HCT116 (cell line): ENCODE measurements around the gene CIBAR2. TPM values are rescaled to one million over a fixed set of nuclear protein-coding genes. Genes with fewer than 3 reads are reported as not detected.

ENCODE experiments used
- ATAC-seq: fragments of 200-7000 bp; cut with Tn5 transposase; 2 replicates; pipeline ENCODE4 v1.9.1; 2020; ENCODE audit warnings: mild to moderate bottlenecking, moderate library complexity
- BruUV-seq: library from RNA; stranded (reverse); fragments of 400-500 nt; replicated peaks from 2 replicates; lab custom pipeline; 2021; lab: Mats Ljungman, UMichigan
- CTCF ChIA-PET: fragments of 300-600 bp; sonication (Branson Sonifier 250); formaldehyde crosslinking; loops from one replicate; lab custom pipeline; 2021; ENCODE audit warnings: antibody characterized with exemption; lab: Charles Lee
- POLR2A ChIA-PET: fragments of 300-600, 350-600 bp; sonication (Branson Sonifier 250); formaldehyde crosslinking; loops from one replicate; lab custom pipeline; 2021; ENCODE audit warnings: antibody characterized with exemption; lab: Charles Lee
- RAD21 ChIA-PET, 2 experiments: fragments of 300-600 bp; sonication (Branson Sonifier 250); formaldehyde crosslinking; loops; one replicate each; lab custom pipeline; 2023; ENCODE audit warnings: low total read pairs in 2 of 2; ENCODE audit not compliant: uncharacterized antibody in 2 of 2, unreplicated experiment in 2 of 2, low non-redundant PET in 1 of 2; lab: Charles Lee
- DNase-seq: peaks from one replicate; pipeline ENCODE4 v3.0.0-alpha.2; 2010; ENCODE audit warnings: low read depth, low spot score
- H2AFZ ChIP-seq: fragments of 200-600 bp; shearing (Covaris generic), sonication (generic); 2 replicates; pipeline ENCODE4 v1.6.1; 2017; ENCODE audit warnings: low read depth, mixed run types, mixed read lengths, antibody characterized with exemption, low read length; ENCODE audit not compliant: poor library complexity, severe bottlenecking
- H3K27ac ChIP-seq: 2 replicates; pipeline ENCODE4 v1.5.1; 2012; ENCODE audit warnings: low read depth, low read length
- H3K27me3 ChIP-seq: fragments of 200-600 bp; sonication (generic); 2 replicates; pipeline ENCODE4 v1.6.1; 2016; ENCODE audit warnings: mixed run types, low read length, mixed read lengths; ENCODE audit not compliant: insufficient read depth
- H3K36me3 ChIP-seq, 2 experiments: fragments of 200-500 bp in 1 of 2; fragments of 200-600 bp in 1 of 2; sonication (Bioruptor generic) in 1 of 2; sonication (generic) in 1 of 2; 2 replicates each; pipeline versions ENCODE4 v1.5.1 to v1.6.1; 2014 to 2016; ENCODE audit warnings: low read length in 2 of 2, inconsistent platforms in 1 of 2, mixed read lengths in 1 of 2, mixed run types in 1 of 2; ENCODE audit not compliant: insufficient read depth in 2 of 2, control insufficient read depth in 1 of 2
- H3K4me1 ChIP-seq, 2 experiments: fragments of 200-600 bp in 1 of 2; sonication (generic) in 1 of 2; 2 replicates each; pipeline versions ENCODE4 v1.5.1 to v1.6.1; 2012 to 2017; ENCODE audit warnings: low read length in 2 of 2, inconsistent platforms in 1 of 2, mild to moderate bottlenecking in 1 of 2, mixed read lengths in 1 of 2, mixed run types in 1 of 2, moderate library complexity in 1 of 2; ENCODE audit not compliant: insufficient read depth in 2 of 2, control insufficient read depth in 1 of 2
- H3K4me2 ChIP-seq: fragments of 200-600 bp; sonication (generic); 2 replicates; pipeline ENCODE4 v1.6.1; 2017; ENCODE audit warnings: mixed run types, low read length, mixed read lengths
- H3K4me3 ChIP-seq, 2 experiments: fragments of 200-600 bp in 1 of 2; sonication (generic) in 1 of 2; replicated peaks in 1 of 2; 2 replicates each; pipeline ENCODE4 v1.5.1; 2011 to 2016; ENCODE audit warnings: low read length in 2 of 2, control low read depth in 1 of 2, low read depth in 1 of 2, mild to moderate bottlenecking in 1 of 2, mixed read lengths in 1 of 2, mixed run types in 1 of 2
- H3K79me2 ChIP-seq: fragments of 200-600 bp; sonication (generic); 2 replicates; pipeline ENCODE4 v1.6.1; 2017; ENCODE audit warnings: mild to moderate bottlenecking, mixed run types, low read length, moderate library complexity, mixed read lengths; ENCODE audit not compliant: insufficient read depth
- H3K9ac ChIP-seq: fragments of 200-600 bp; sonication (generic); 2 replicates; pipeline ENCODE4 v1.6.1; 2016; ENCODE audit warnings: low read length, mixed read lengths
- H3K9me2 ChIP-seq: fragments of 200-600 bp; sonication (generic), shearing (Covaris generic); 2 replicates; pipeline ENCODE4 v1.6.1; 2017; ENCODE audit warnings: mixed run types, mild to moderate bottlenecking, moderate library complexity; ENCODE audit not compliant: insufficient read depth
- H3K9me3 ChIP-seq, 2 experiments: fragments of 200-500 bp in 1 of 2; fragments of 200-600 bp in 1 of 2; sonication (Bioruptor generic) in 1 of 2; sonication (generic) in 1 of 2; 2 replicates each; pipeline ENCODE4 v1.6.1; 2014 to 2017; ENCODE audit warnings: low read length in 2 of 2, mixed read lengths in 2 of 2, inconsistent platforms in 1 of 2, low read depth in 1 of 2, mild to moderate bottlenecking in 1 of 2, mixed run types in 1 of 2, moderate library complexity in 1 of 2; ENCODE audit not compliant: control insufficient read depth in 1 of 2, insufficient read depth in 1 of 2
- H4K20me1 ChIP-seq: fragments of 200-600 bp; sonication (generic), shearing (Covaris generic); 2 replicates; pipeline ENCODE4 v1.6.1; 2017; ENCODE audit warnings: mixed run types, mild to moderate bottlenecking, moderate library complexity; ENCODE audit not compliant: insufficient read depth
- ATF3 ChIP-seq: IDR thresholded peaks from 2 replicates; pipeline ENCODE4 v1.6.1; 2012
- CBX3 ChIP-seq: IDR thresholded peaks from 2 replicates; pipeline ENCODE4 v1.6.1; 2012; ENCODE audit warnings: low read depth
- CEBPB ChIP-seq: IDR thresholded peaks from 2 replicates; pipeline ENCODE4 v1.6.1; 2012; ENCODE audit warnings: low read depth
- CTCF ChIP-seq, 3 experiments: fragments of 200-600 bp in 1 of 3; sonication (generic) in 1 of 3; IDR thresholded peaks in 2 of 3; conservative IDR thresholded peaks in 1 of 3; 2 replicates each; pipeline ENCODE4 v1.5.1; 2012 to 2017; ENCODE audit warnings: low read depth in 2 of 3, low read length in 2 of 3, antibody characterized with exemption in 1 of 3, borderline replicate concordance in 1 of 3, control low read depth in 1 of 3, mild to moderate bottlenecking in 1 of 3, mixed read lengths in 1 of 3, mixed run types in 1 of 3, moderate library complexity in 1 of 3; ENCODE audit not compliant: insufficient read depth in 1 of 3
- ELF1 ChIP-seq: IDR thresholded peaks from 2 replicates; pipeline ENCODE4 v1.6.1; 2012; ENCODE audit warnings: low read depth, borderline replicate concordance
- EZH2phosphoT487 ChIP-seq: fragments of 200-600 bp; IDR thresholded peaks from 2 replicates; pipeline ENCODE4 v1.6.1; 2018; ENCODE audit warnings: antibody characterized with exemption, borderline replicate concordance
- JUND ChIP-seq: IDR thresholded peaks from 2 replicates; pipeline ENCODE4 v1.6.1; 2012
- MAX ChIP-seq: IDR thresholded peaks from 2 replicates; pipeline ENCODE4 v1.6.1; 2012
- POLR2A ChIP-seq: IDR thresholded peaks from 2 replicates; pipeline ENCODE4 v1.7.0; 2011; ENCODE audit warnings: borderline replicate concordance; ENCODE audit not compliant: insufficient read depth, insufficient read length; ENCODE audit errors: extremely low read depth
- POLR2AphosphoS5 ChIP-seq: IDR thresholded peaks from 2 replicates; pipeline ENCODE4 v1.6.1; 2011; ENCODE audit warnings: mild to moderate bottlenecking, low read depth, low read length, moderate library complexity
- RAD21 ChIP-seq: IDR thresholded peaks from 2 replicates; pipeline ENCODE4 v1.6.1; 2012; ENCODE audit warnings: low read depth, mild to moderate bottlenecking
- SP1 ChIP-seq: IDR thresholded peaks from 2 replicates; pipeline ENCODE4 v1.6.1; 2012; ENCODE audit warnings: low read depth
- SRF ChIP-seq: IDR thresholded peaks from 2 replicates; pipeline ENCODE4 v1.6.1; 2012; ENCODE audit warnings: low read depth
- TCF7L2 ChIP-seq: IDR thresholded peaks from 2 replicates; pipeline ENCODE4 v1.7.0; 2011; ENCODE audit warnings: borderline replicate concordance, inconsistent platforms; ENCODE audit not compliant: insufficient read depth, insufficient read length; ENCODE audit errors: extremely low read depth
- YY1 ChIP-seq: IDR thresholded peaks from 2 replicates; pipeline ENCODE4 v1.6.1; 2011; ENCODE audit warnings: low read length, low read depth, moderate library complexity, mild to moderate bottlenecking; ENCODE audit not compliant: insufficient replicate concordance; ENCODE audit errors: extremely low read depth
- intact Hi-C: fragments of 100-400 bp; cut with micrococcal nuclease; formaldehyde crosslinking; loops from 2 replicates; pipeline ENCODE4 v1.10.0; 2022
- total RNA-seq: library from RNA; stranded (reverse); gene quantifications from one replicate; pipeline ENCODE4 v1.2.1, GENCODE V29; 2021; ENCODE audit not compliant: unreplicated experiment

CIBAR2 gene
- total RNA-seq, 1 experiment from 2014 or later: 0.27 TPM

GRCh38 chr16:85153656-85154091 is 41.4 kb upstream of the CIBAR2 start:
- Histone ChIP-seq H3K4me2 (no peak overlapping the region), H3K4me1 (peaks cover 5 to 11% of the 10 kb centered on the region in 2 experiments; a peak in 3 of 4 replicates), H3K27ac (no peak overlapping the region), H3K9me3 (no peaks in the 10 kb centered on the region), H4K20me1 (no peaks in the 10 kb centered on the region), H3K79me2 (no peaks in the 10 kb centered on the region), H3K9ac (no peak overlapping the region), H2AFZ (no peak overlapping the region), H3K9me2 (no peaks in the 10 kb centered on the region), H3K27me3 (peaks cover 7% of the 10 kb centered on the region; the same call in 1 of the 2 replicates), H3K4me3 (no peak overlapping the region), H3K36me3 (no peaks in the 10 kb centered on the region)
- RAD21 ChIA-PET: no interaction called here
- POLR2A ChIA-PET: no interaction called here
- DNase-seq: no peak
- no TSS peak for BruUV-seq
- CTCF ChIA-PET: interaction anchor here (1.1 kb wide), 1 partner anchor 20 kb away, joined by 3 read pairs; no protein-coding TSS in a partner anchor
- intact Hi-C loops: no loop called here
- no peak for ATAC-seq
- TF ChIP-seq RAD21: no peak
- no peak for TF ChIP-seq SRF
- no peak for TF ChIP-seq SP1
- TF ChIP-seq CTCF (IDR thresholded peaks at IDR 0.05 in 2 of 3, conservative IDR thresholded peaks at IDR 0.05 in 1 of 3; ENCODE audit: borderline replicate concordance in 1 of 3, insufficient read depth in 1 of 3, low read depth in 2 of 3, low read length in 2 of 3): no peak
- no peak for TF ChIP-seq CEBPB
- TF ChIP-seq CBX3: no peak
- TF ChIP-seq ELF1: no peak
- TF ChIP-seq EZH2phosphoT487: no peak
- TF ChIP-seq POLR2A: no peak

- Histone ChIP-seq H3K9me3 (no peaks in the 10 kb centered on the region), H3K4me3 (no peak overlapping the region), H3K36me3 (no peaks in the 10 kb centered on the region), H3K9ac (no peak overlapping the region), H4K20me1 (no peaks in the 10 kb centered on the region), H2AFZ (no peak overlapping the region), H3K4me2 (no peak overlapping the region), H3K27me3 (peaks cover 7% of the 10 kb centered on the region; the same call in 1 of the 2 replicates), H3K4me1 (peaks cover 5 to 11% of the 10 kb centered on the region in 2 experiments; a peak in 3 of 4 replicates), H3K79me2 (no peaks in the 10 kb centered on the region), H3K27ac (no peak overlapping the region), H3K9me2 (no peaks in the 10 kb centered on the region)
- DNase-seq (no peak), ATAC-seq (no peak)
- ChIA-PET POLR2A (no interaction called here), RAD21 (no interaction called here), CTCF (interaction anchor here (1.1 to 1.7 kb wide), 2 partner anchors 19 to 21 kb away, joined by 3 to 5 read pairs; no protein-coding TSS in a partner anchor)
- intact Hi-C loops: no loop called here
- BruUV-seq: no TSS peak
- TF ChIP-seq TCF7L2 (no peak), ATF3 (no peak), EZH2phosphoT487 (no peak), POLR2AphosphoS5 (no peak), MAX (no peak), CTCF (IDR thresholded peaks at IDR 0.05 in 2 of 3, conservative IDR thresholded peaks at IDR 0.05 in 1 of 3; ENCODE audit: borderline replicate concordance in 1 of 3, insufficient read depth in 1 of 3, low read depth in 2 of 3, low read length in 2 of 3) (no peak), POLR2A (no peak), SRF (no peak), CEBPB (no peak), YY1 (no peak), JUND (no peak)
Measured at GRCh38 chr16:85153046-85153445, 40.8 kb upstream of the CIBAR2 start.
